Measurements from ENCODE around the gene PLXNA4.

The PLXNA4 gene

DNA sequence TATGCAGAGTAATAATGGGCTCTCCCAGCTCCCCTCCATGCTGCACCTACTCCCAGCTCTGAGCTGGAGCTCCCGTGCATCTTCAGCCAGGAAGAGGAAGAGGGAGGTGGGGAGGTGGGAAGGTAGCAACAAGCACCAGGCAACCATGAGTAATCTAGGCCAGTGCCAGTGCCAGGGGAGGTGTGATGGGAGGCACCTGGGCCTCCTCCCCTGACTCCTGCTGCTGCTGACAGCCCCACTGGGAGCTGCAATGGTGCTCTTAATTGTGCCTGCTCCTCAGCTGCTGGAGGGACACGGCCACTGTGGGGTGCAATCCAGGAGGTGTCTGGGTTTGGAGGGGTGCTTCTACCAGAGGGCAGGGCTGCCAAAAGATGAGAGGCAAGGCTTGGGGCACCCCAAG is 243.0 kb downstream of the PLXNA4 start:
- TF ChIP-seq, protein P1, sequence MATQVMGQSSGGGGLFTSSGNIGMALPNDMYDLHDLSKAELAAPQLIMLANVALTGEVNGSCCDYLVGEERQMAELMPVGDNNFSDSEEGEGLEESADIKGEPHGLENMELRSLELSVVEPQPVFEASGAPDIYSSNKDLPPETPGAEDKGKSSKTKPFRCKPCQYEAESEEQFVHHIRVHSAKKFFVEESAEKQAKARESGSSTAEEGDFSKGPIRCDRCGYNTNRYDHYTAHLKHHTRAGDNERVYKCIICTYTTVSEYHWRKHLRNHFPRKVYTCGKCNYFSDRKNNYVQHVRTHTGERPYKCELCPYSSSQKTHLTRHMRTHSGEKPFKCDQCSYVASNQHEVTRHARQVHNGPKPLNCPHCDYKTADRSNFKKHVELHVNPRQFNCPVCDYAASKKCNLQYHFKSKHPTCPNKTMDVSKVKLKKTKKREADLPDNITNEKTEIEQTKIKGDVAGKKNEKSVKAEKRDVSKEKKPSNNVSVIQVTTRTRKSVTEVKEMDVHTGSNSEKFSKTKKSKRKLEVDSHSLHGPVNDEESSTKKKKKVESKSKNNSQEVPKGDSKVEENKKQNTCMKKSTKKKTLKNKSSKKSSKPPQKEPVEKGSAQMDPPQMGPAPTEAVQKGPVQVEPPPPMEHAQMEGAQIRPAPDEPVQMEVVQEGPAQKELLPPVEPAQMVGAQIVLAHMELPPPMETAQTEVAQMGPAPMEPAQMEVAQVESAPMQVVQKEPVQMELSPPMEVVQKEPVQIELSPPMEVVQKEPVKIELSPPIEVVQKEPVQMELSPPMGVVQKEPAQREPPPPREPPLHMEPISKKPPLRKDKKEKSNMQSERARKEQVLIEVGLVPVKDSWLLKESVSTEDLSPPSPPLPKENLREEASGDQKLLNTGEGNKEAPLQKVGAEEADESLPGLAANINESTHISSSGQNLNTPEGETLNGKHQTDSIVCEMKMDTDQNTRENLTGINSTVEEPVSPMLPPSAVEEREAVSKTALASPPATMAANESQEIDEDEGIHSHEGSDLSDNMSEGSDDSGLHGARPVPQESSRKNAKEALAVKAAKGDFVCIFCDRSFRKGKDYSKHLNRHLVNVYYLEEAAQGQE (IDR thresholded peaks at IDR 0.05; ENCODE audit: insufficient replicate concordance, low read depth), result no peak
- no peak for TF ChIP-seq GABPA (IDR thresholded peaks at IDR 0.05; ENCODE audit: low read depth)
- TF ChIP-seq POLR2AphosphoS5 (IDR thresholded peaks at IDR 0.05; ENCODE audit: low read depth), result no peak
- TF ChIP-seq, protein P2, sequence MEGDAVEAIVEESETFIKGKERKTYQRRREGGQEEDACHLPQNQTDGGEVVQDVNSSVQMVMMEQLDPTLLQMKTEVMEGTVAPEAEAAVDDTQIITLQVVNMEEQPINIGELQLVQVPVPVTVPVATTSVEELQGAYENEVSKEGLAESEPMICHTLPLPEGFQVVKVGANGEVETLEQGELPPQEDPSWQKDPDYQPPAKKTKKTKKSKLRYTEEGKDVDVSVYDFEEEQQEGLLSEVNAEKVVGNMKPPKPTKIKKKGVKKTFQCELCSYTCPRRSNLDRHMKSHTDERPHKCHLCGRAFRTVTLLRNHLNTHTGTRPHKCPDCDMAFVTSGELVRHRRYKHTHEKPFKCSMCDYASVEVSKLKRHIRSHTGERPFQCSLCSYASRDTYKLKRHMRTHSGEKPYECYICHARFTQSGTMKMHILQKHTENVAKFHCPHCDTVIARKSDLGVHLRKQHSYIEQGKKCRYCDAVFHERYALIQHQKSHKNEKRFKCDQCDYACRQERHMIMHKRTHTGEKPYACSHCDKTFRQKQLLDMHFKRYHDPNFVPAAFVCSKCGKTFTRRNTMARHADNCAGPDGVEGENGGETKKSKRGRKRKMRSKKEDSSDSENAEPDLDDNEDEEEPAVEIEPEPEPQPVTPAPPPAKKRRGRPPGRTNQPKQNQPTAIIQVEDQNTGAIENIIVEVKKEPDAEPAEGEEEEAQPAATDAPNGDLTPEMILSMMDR (IDR thresholded peaks at IDR 0.05; ENCODE audit: insufficient read depth, low read length), result no peak
- TF ChIP-seq SPI1 (IDR thresholded peaks at IDR 0.05; ENCODE audit: borderline replicate concordance, low read depth), result no peak
- Histone ChIP-seq H3K4me3 (replicated peaks; ENCODE audit: insufficient read depth, low read length) (no peak overlapping the region), H3K27me3 (ENCODE audit: insufficient read depth, poor library complexity, severe bottlenecking) (no peaks in the 10 kb centered on the region), H3K27ac (replicated peaks) (no peak overlapping the region)
- no peak for DNase-seq (ENCODE audit: low read depth in 1 of 2, low spot score in 1 of 2)

DNA sequence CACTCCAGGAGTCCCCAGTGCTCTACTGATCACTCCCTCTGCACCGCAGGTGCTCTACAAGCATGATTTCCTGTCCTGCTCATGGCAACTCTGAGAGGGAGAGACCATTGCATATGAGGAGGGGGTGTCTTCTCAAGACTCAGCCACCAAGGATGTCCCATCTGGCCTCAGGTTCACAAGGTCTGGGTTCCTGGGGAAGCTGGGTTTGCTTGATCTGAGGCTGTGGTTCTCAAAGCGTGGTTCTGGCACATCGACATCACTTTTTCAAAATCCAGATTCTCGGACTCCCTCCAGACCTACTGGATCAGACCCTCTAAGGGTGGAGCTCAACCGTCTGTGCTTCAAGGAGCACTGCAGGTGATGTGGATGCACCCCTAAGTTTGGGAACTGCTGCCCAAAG is 247.5 kb downstream of the PLXNA4 start:
- DNase-seq (ENCODE audit: low read depth in 1 of 2, low spot score in 1 of 2), result no peak
- TF ChIP-seq GABPA (IDR thresholded peaks at IDR 0.05; ENCODE audit: low read depth) (no peak), SPI1 (IDR thresholded peaks at IDR 0.05; ENCODE audit: borderline replicate concordance, low read depth) (no peak)
- TF ChIP-seq, protein P1 (IDR thresholded peaks at IDR 0.05; ENCODE audit: insufficient replicate concordance, low read depth), result no peak
- TF ChIP-seq, protein P2 (IDR thresholded peaks at IDR 0.05; ENCODE audit: insufficient read depth, low read length), result no peak
- Histone ChIP-seq H3K4me3 (replicated peaks; ENCODE audit: insufficient read depth, low read length) (no peak overlapping the region), H3K27ac (replicated peaks) (no peak overlapping the region), H3K27me3 (ENCODE audit: insufficient read depth, poor library complexity, severe bottlenecking) (no peaks in the 10 kb centered on the region)

DNA sequence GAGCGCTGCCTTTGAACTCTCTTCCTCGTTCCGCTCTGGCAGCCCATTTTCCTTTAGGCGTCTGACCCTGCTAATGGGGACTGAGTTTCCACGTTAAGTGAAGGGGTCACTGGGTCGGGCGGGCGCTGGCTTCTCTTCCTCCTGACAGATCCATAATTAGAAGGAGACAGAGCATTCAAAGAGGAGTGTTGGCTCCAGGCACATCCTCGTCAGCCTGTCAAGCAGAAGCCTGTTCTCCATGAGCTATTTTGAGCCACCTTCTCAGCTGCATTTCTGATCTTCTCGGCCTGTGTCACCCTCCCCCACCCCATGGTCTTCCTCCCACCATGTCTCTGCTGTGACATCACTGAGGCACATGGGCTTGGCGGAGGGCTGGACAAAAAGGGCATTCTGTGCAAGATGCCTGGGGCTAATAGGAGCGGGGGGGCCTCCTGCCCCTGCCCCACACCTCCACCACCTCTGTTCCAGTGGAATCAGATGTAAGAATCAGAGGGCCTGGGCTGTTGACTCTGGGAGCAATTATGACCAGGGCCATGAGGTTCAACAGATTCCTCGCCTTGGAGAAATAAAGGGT is 248.1 kb downstream of the PLXNA4 start:
- Histone ChIP-seq H3K4me3 (replicated peaks; ENCODE audit: insufficient read depth, low read length) (no peak overlapping the region), H3K27me3 (ENCODE audit: insufficient read depth, poor library complexity, severe bottlenecking) (no peaks in the 10 kb centered on the region), H3K27ac (replicated peaks) (no peak overlapping the region)
- TF ChIP-seq, protein P1 (IDR thresholded peaks at IDR 0.05; ENCODE audit: insufficient replicate concordance, low read depth), result no peak
- TF ChIP-seq POLR2AphosphoS5 (IDR thresholded peaks at IDR 0.05; ENCODE audit: low read depth), result no peak
- TF ChIP-seq, protein P2 (IDR thresholded peaks at IDR 0.05; ENCODE audit: insufficient read depth, low read length), result no peak
- TF ChIP-seq SPI1 (IDR thresholded peaks at IDR 0.05; ENCODE audit: borderline replicate concordance, low read depth), result no peak
- no peak for TF ChIP-seq GABPA (IDR thresholded peaks at IDR 0.05; ENCODE audit: low read depth)
- no peak for DNase-seq (ENCODE audit: low read depth in 1 of 2, low spot score in 1 of 2)
